ENCODE measurements around the gene PGC. TPM values are rescaled to one million over a fixed set of nuclear protein-coding genes. Genes with fewer than 3 reads are reported as not detected.

PGC gene
- total and polyA plus RNA-seq, 9 of the 15 experiments (the other 6 are each of a cell fraction or from before 2014, with no cell fraction given), result 0.17 to 0.40 TPM; not detected in 7

GRCh38 chr6:41768545-41769308 lies 21.5 kb upstream of the PGC start (continued):
- TF ChIP-seq ZNF518B (CRISPR knock-in tag; IDR thresholded peaks at IDR 0.05), result no peak
- TF ChIP-seq SIN3B (IDR thresholded peaks at IDR 0.05; ENCODE audit: low read depth), result no peak
- TF ChIP-seq REST (IDR thresholded peaks at IDR 0.05; ENCODE audit: borderline replicate concordance), result no peak
- no peak for TF ChIP-seq REST (CRISPR knock-in tag; IDR thresholded peaks at IDR 0.05; ENCODE audit: low read depth)
- TF ChIP-seq ZEB2 (IDR thresholded peaks at IDR 0.05), result peak; percentile 78
- TF ChIP-seq ZNF143 (CRISPR knock-in tag; IDR thresholded peaks at IDR 0.05), result no peak
- no peak for TF ChIP-seq NELFE (IDR thresholded peaks at IDR 0.05; ENCODE audit: insufficient read depth, insufficient read length)
- no peak for TF ChIP-seq PCBP2 (IDR thresholded peaks at IDR 0.05; ENCODE audit: low read depth, low read length, poor library complexity, severe bottlenecking)
- TF ChIP-seq PKNOX1 (IDR thresholded peaks at IDR 0.05), result peak; percentile 52; the same call in 1 of the 2 replicates
- TF ChIP-seq EHMT2 (IDR thresholded peaks at IDR 0.05), result 0 out of 2 replicates have a peak, but pooled peaks have one; percentile 43
- TF ChIP-seq MITF (IDR thresholded peaks at IDR 0.05), result no peak
- no peak for TF ChIP-seq CBX5 (IDR thresholded peaks at IDR 0.05; ENCODE audit: borderline replicate concordance, low read depth)
- no peak for TF ChIP-seq ZNF707 (CRISPR knock-in tag; conservative IDR thresholded peaks at IDR 0.05)
